SK-N-MC (cell line): ENCODE results near the gene TECPR2.

Source experiments
- EZH2 ChIP-seq: fragments of 200-600 bp; sonication (generic); IDR thresholded peaks from one replicate; pipeline ENCODE4 v1.6.1; 2017; ENCODE audit warnings: antibody characterized with exemption
- POLR2AphosphoS5 ChIP-seq: IDR thresholded peaks from 2 replicates; pipeline ENCODE4 v1.6.1; 2012; ENCODE audit warnings: mild to moderate bottlenecking, low read depth, low read length, borderline replicate concordance

GRCh38 chr14:102320033-102320660 is 42.6 kb upstream of the TECPR2 start:
- TF ChIP-seq POLR2AphosphoS5 (no peak), EZH2 (no peak)
